ENCODE measurements around the gene HSPA4.
"Not testable (repeated sequence)": the region's sequence is repeated elsewhere in the genome, so short reads cannot be mapped to it uniquely, and the experiment has no call there.

HSPA4 gene

DNA sequence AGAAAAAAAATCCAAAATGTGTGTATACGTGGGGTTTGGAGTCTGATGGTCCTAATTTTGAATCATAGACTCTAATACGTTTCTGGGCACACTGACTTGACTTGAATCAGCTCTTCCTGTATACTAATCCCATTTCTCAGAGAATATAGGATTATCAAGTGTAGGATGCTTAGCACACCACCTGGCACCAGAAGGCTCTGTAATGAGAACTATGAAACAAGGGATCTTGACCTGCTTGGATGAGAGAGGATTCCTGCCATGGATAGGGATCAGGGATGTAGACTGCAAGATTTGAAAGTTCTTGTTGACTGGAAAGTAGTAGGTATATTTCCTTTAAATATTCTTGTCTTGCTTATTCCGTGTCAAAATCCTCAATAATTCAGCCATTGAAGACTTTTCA lies 7.8 kb downstream of the HSPA4 start:
- H3K27ac Mint-ChIP-seq: peak overlapping the region; percentile 62
- peaks cover 30% of the 10 kb centered on the region for H3K4me1 Mint-ChIP-seq

GRCh38 chr5:133062276-133062675 lies 10.5 kb downstream of the HSPA4 start:
- Mint-ChIP-seq H3K36me3 (peaks cover 10% of the 10 kb centered on the region), H3K27ac (peak overlapping the region; percentile 76), H3K9me3 (no peaks in the 10 kb centered on the region), H3K4me1 (peaks cover 24% of the 10 kb centered on the region), H3K4me3 (no peak overlapping the region), H3K27me3 (no peaks in the 10 kb centered on the region)
- no peak for ATAC-seq (ENCODE audit: low read depth)
- no peak for DNase-seq (ENCODE audit: low spot score in 2 of 2)

More for the DNA sequence above, 7.8 kb downstream of the HSPA4 start:
- DNase-seq (ENCODE audit: low spot score in 2 of 2): no peak
- no peak for ATAC-seq (ENCODE audit: low read depth)
- no peak overlapping the region for H3K4me3 Mint-ChIP-seq
- H3K36me3 Mint-ChIP-seq: peaks cover 10% of the 10 kb centered on the region
- no peaks in the 10 kb centered on the region for H3K9me3 Mint-ChIP-seq
- H3K27me3 Mint-ChIP-seq: no peaks in the 10 kb centered on the region

GRCh38 chr5:133063965-133064364 lies 12.2 kb downstream of the HSPA4 start:
- no peaks in the 10 kb centered on the region for H3K27me3 Mint-ChIP-seq
- DNase-seq (ENCODE audit: low spot score in 2 of 2) (no peak), ATAC-seq (ENCODE audit: low read depth) (no peak)
- peaks cover 24% of the 10 kb centered on the region for H3K4me1 Mint-ChIP-seq
- H3K36me3 Mint-ChIP-seq: peaks cover 19% of the 10 kb centered on the region
- no peaks in the 10 kb centered on the region for H3K9me3 Mint-ChIP-seq
- H3K4me3 Mint-ChIP-seq: no peak overlapping the region
- H3K27ac Mint-ChIP-seq: no peak overlapping the region

DNA sequence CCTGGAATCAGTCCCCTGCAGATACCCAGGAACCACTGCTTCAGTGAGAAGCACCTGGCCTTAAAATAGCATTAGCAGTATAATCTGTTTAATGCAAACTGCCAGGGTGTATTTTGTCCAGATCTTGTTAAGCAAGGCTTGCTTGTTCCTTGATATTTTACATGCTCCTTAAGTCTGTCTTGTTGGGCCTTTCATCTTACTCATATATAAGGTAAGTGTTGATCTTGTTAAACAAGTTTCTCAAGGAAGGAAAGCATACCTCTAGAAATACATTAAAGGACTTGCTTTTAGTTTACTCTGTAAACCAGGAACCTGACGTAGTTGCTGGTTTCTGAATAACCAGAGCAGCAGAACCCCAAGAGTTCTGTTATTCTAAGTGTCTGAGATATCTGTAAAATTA lies 13.7 kb downstream of the HSPA4 start:
- Mint-ChIP-seq H3K4me3 (no peak overlapping the region), H3K36me3 (peaks cover 30% of the 10 kb centered on the region), H3K27ac (peak overlapping the region; percentile 67), H3K27me3 (no peaks in the 10 kb centered on the region), H3K4me1 (peaks cover 19% of the 10 kb centered on the region), H3K9me3 (no peaks in the 10 kb centered on the region)
- DNase-seq (ENCODE audit: low spot score in 2 of 2): no peak
- no peak for ATAC-seq (ENCODE audit: low read depth)

GRCh38 chr5:133066045-133066444 lies 14.2 kb downstream of the HSPA4 start:
- H3K4me3 Mint-ChIP-seq: no peak overlapping the region
- H3K27me3 Mint-ChIP-seq: no peaks in the 10 kb centered on the region
- H3K36me3 Mint-ChIP-seq: peaks cover 34% of the 10 kb centered on the region
- DNase-seq (ENCODE audit: low spot score in 2 of 2) (no peak), ATAC-seq (ENCODE audit: low read depth) (no peak)
- H3K4me1 Mint-ChIP-seq: peaks cover 19% of the 10 kb centered on the region
- H3K27ac Mint-ChIP-seq: peak overlapping the region; percentile 17
- peaks cover 2% of the 10 kb centered on the region for H3K9me3 Mint-ChIP-seq

- no peak overlapping the region for H3K4me3 Mint-ChIP-seq
- DNase-seq (ENCODE audit: low spot score in 2 of 2): no peak
- H3K27me3 Mint-ChIP-seq: no peaks in the 10 kb centered on the region
- peaks cover 7% of the 10 kb centered on the region for H3K4me1 Mint-ChIP-seq
- no peak for ATAC-seq (ENCODE audit: low read depth)
- peaks cover 46% of the 10 kb centered on the region for H3K36me3 Mint-ChIP-seq
- H3K27ac Mint-ChIP-seq: no peak overlapping the region
- H3K9me3 Mint-ChIP-seq: peaks cover 2% of the 10 kb centered on the region
These were observed 20.2 kb downstream of the HSPA4 start for GRCh38 chr5:133072021-133072420.

DNA sequence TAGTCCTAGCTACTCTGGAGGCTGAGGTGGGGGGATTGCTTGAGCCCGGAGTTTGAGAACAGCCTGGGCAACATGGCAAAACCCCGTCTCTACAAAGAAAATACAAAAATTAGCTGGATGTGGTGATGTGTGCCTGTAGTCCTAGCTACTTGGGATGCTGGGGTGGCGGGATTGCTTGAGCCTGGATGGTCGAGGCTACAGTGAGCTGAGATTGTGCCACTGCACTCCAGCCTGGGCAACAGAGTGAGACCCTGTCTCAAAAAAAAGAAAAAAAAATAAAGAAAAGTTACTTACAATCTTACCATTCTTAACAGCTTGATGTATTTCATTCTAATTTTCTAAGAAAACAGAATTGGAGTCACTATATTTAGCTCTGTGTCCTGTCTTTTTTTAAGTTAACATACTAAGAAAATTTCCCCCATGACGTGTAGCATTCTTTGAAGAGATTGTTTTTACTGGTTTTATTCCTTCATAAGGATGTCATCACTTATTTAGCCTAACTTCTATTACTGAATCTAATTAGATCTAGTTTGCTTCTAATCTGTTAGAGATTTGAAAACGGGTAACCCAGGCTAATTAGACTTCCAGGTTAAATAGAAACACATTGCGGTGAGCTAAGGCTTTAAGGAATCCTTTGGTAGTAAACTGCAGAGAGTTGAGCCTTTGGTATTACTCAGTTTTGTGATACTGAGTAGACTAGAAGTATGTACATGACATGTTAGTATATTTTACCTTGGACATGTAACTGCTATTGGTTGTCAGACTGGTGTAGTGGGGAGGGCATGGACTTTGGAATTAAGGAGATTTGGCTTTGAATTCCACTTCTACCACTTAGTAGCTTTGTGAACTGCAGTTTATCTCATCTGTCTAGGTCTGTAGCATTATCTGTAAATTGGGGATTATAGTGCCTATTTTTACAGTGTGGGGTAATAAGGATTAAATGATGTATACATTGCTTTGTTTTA lies 24.0 kb downstream of the HSPA4 start:
- Mint-ChIP-seq H3K4me3 (no peak overlapping the region), H3K27ac (peak overlapping the region; percentile 30), H3K9me3 (peaks cover under 1% of the 10 kb centered on the region), H3K27me3 (no peaks in the 10 kb centered on the region), H3K4me1 (no peaks in the 10 kb centered on the region), H3K36me3 (peaks cover 25% of the 10 kb centered on the region)
- ATAC-seq (ENCODE audit: low read depth): no peak
- no peak for DNase-seq (ENCODE audit: low spot score in 2 of 2)

DNA sequence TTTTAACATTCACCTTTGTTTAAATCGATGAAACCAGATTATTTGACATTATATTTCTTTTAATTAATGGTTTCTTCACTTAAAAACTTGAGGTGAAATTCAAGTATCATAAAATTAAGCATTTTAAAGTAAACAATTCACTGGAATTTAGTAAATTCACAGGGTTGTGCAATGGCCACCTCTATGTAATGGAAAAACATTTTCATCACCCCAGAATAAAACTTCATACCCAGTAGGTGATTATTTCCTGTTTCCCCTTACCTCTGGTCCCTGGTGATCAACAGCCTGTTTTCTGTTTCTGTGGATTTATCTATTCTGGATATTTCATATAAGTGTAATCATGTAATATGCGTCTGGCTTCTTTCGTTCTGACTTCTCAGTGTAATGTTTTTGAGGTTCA lies 27.2 kb downstream of the HSPA4 start:
- DNase-seq (ENCODE audit: low spot score in 2 of 2) (no peak), ATAC-seq (ENCODE audit: low read depth) (no peak)
- Mint-ChIP-seq H3K4me1 (no peaks in the 10 kb centered on the region), H3K4me3 (no peak overlapping the region), H3K27ac (no peak overlapping the region), H3K9me3 (no peaks in the 10 kb centered on the region), H3K27me3 (no peaks in the 10 kb centered on the region), H3K36me3 (peaks cover 16% of the 10 kb centered on the region)

- Mint-ChIP-seq H3K4me3 (no peak overlapping the region), H3K9me3 (no peaks in the 10 kb centered on the region), H3K36me3 (peaks cover 19% of the 10 kb centered on the region), H3K4me1 (peaks cover under 1% of the 10 kb centered on the region), H3K27me3 (no peaks in the 10 kb centered on the region), H3K27ac (peak overlapping the region; percentile 29)
- ATAC-seq (ENCODE audit: low read depth) (no peak), DNase-seq (ENCODE audit: low spot score in 2 of 2) (no peak)
These were observed 29.2 kb downstream of the HSPA4 start for GRCh38 chr5:133081036-133081435.

GRCh38 chr5:133081703-133082102 lies 29.9 kb downstream of the HSPA4 start:
- H3K27ac Mint-ChIP-seq: peak overlapping the region; percentile 29
- H3K4me3 Mint-ChIP-seq: no peak overlapping the region
- ATAC-seq (ENCODE audit: low read depth) (no peak), DNase-seq (ENCODE audit: low spot score in 2 of 2) (no peak)
- H3K27me3 Mint-ChIP-seq: no peaks in the 10 kb centered on the region
- peaks cover 19% of the 10 kb centered on the region for H3K36me3 Mint-ChIP-seq
- H3K9me3 Mint-ChIP-seq: no peaks in the 10 kb centered on the region
- H3K4me1 Mint-ChIP-seq: peaks cover 3% of the 10 kb centered on the region

DNA sequence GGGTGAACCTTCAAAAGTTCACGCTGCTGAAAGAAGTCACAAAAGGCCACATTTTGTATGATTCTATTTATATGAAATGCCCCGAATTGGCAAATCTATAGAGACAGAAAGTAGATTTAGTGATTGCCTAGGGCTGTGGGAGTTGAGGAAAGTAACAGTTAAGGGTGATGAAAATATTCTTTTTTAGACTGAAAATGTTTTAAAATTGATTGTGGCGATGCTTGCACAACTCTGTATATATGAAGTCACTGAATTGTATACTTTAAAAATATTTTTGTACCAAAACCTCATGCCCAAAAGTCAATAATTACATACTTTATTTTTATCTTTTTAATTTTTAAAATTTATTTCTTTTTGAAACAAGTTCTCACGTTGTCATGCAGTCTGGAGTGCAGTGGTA lies 30.3 kb downstream of the HSPA4 start:
- DNase-seq (ENCODE audit: low spot score in 2 of 2): no peak
- peaks cover 3% of the 10 kb centered on the region for H3K4me1 Mint-ChIP-seq
- H3K4me3 Mint-ChIP-seq: no peak overlapping the region
- no peak overlapping the region for H3K27ac Mint-ChIP-seq
- no peaks in the 10 kb centered on the region for H3K9me3 Mint-ChIP-seq
- H3K36me3 Mint-ChIP-seq: peaks cover 18% of the 10 kb centered on the region
- no peak for ATAC-seq (ENCODE audit: low read depth)
- H3K27me3 Mint-ChIP-seq: no peaks in the 10 kb centered on the region

DNA sequence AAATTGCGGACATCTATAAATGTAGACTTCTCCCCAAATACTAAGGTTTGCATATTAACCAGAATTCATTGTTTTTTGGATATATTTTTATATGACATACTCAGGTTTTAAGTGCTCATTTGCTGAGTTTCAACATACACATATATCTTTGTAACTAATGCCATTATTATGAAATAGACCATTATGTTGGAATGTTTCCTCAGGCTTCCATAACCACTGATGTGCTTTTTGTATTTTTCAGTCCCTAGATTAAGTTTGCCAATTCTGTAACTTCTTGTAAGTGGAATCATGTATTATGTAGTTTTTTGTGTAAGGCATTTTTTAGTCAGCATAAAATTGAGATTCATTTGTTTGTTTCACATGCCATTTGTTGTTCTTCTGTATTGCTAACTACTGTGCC lies 32.1 kb downstream of the HSPA4 start:
- Mint-ChIP-seq H3K36me3 (peaks cover 18% of the 10 kb centered on the region), H3K4me1 (peaks cover 3% of the 10 kb centered on the region), H3K27ac (no peak overlapping the region), H3K9me3 (no peaks in the 10 kb centered on the region), H3K4me3 (no peak overlapping the region), H3K27me3 (no peaks in the 10 kb centered on the region)
- no peak for DNase-seq (ENCODE audit: low spot score in 2 of 2)
- no peak for ATAC-seq (ENCODE audit: low read depth)

DNA sequence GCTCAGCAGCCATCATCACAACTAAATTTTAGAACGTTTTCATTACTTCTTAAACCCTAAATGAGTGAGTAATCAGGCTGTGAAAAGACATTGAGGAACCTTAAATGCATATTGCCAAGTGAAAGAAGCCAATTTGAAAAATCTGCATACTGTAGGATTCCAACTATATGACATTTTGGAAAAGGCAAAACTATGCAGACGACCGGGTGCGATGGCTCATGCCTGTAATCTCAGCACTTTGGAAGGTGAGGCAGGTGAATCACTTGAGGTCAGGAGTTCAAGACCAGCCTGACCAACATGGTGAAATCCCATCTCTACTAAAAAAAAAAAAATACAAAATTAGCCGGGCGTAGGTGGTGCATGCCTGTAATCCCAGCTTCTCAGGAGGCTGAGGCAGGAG lies 33.4 kb downstream of the HSPA4 start:
- H3K27me3 Mint-ChIP-seq; H3K4me3 Mint-ChIP-seq; ATAC-seq (ENCODE audit: low read depth); H3K4me1 Mint-ChIP-seq; H3K9me3 Mint-ChIP-seq; H3K27ac Mint-ChIP-seq; DNase-seq (ENCODE audit: low spot score in 2 of 2): not testable (repeated sequence)
- H3K36me3 Mint-ChIP-seq: peaks cover 20% of the 10 kb centered on the region

GRCh38 chr5:133086366-133086875 lies 34.6 kb downstream of the HSPA4 start:
- no peak overlapping the region for H3K4me3 Mint-ChIP-seq
- no peak for DNase-seq (ENCODE audit: low spot score in 2 of 2)
- H3K36me3 Mint-ChIP-seq: peaks cover 22% of the 10 kb centered on the region
- no peaks in the 10 kb centered on the region for H3K27me3 Mint-ChIP-seq
- ATAC-seq (ENCODE audit: low read depth): no peak
- H3K9me3 Mint-ChIP-seq: no peaks in the 10 kb centered on the region
- peaks cover 3% of the 10 kb centered on the region for H3K4me1 Mint-ChIP-seq
- peak overlapping the region; percentile 30 for H3K27ac Mint-ChIP-seq

Data from memory B cell (primary cell).